Activated B cell treated with CpG ODN at 0.5 μM for 24 hours (primary cell): ENCODE results near the gene UNC50. TPM values are rescaled to one million over a fixed set of nuclear protein-coding genes. Genes with fewer than 3 reads are reported as not detected.
A peak's percentile ranks its signal among the peaks of the same experiment; 100 is the strongest.

Source experiments
- ATAC-seq: fragments of 200-7000 bp; cut with Tn5 transposase; one replicate; pipeline ENCODE4 v1.10.0; 2021; ENCODE audit warnings: low read depth, mild to moderate bottlenecking, moderate library complexity
- CTCF ChIA-PET: fragments of 350-600 bp; sonication (Branson Sonifier 250); formaldehyde crosslinking; loops from one replicate; lab custom pipeline; 2021; ENCODE audit warnings: antibody characterized with exemption; lab: Charles Lee
- POLR2A ChIA-PET: fragments of 350-600 bp; sonication (Branson Sonifier 250); formaldehyde crosslinking; loops from one replicate; lab custom pipeline; 2021; ENCODE audit warnings: antibody characterized with exemption; lab: Charles Lee
- DNase-seq: peaks from one replicate; pipeline ENCODE4 v3.0.0; 2022
- H3K27ac Mint-ChIP-seq: one replicate; pipeline ENCODE4 v1.8.0; 2020; ENCODE audit warnings: mixed read lengths
- H3K27me3 Mint-ChIP-seq: one replicate; pipeline ENCODE4 v1.8.0; 2021; ENCODE audit warnings: mixed read lengths
- H3K36me3 Mint-ChIP-seq: one replicate; pipeline ENCODE4 v1.8.0; 2021; ENCODE audit warnings: low read depth, mixed read lengths
- H3K4me1 Mint-ChIP-seq: one replicate; pipeline ENCODE4 v1.8.0; 2021; ENCODE audit warnings: mixed read lengths
- H3K4me3 Mint-ChIP-seq: one replicate; pipeline ENCODE4 v1.8.0; 2020; ENCODE audit warnings: mild to moderate bottlenecking, mixed read lengths
- H3K9me3 Mint-ChIP-seq: one replicate; pipeline ENCODE4 v1.8.0; 2020; ENCODE audit warnings: mixed read lengths
- intact Hi-C: fragments of 100-400 bp; cut with micrococcal nuclease; formaldehyde crosslinking; loops from one replicate; pipeline ENCODE4 v1.15.1; 2024
- total RNA-seq: library from RNA; stranded (reverse); gene quantifications from 2 replicates; pipeline ENCODE4 v1.2.3, GENCODE V29; 2022
- TF ChIP-seq, protein P1 (sequence below): fragments of 200-600 bp; IDR thresholded peaks from one replicate; pipeline ENCODE4 v1.8.0; 2022; ENCODE audit warnings: antibody characterized with exemption, mild to moderate bottlenecking

UNC50 gene
- total RNA-seq, 1 donor from 2014 or later = 36.3 TPM

DNA sequence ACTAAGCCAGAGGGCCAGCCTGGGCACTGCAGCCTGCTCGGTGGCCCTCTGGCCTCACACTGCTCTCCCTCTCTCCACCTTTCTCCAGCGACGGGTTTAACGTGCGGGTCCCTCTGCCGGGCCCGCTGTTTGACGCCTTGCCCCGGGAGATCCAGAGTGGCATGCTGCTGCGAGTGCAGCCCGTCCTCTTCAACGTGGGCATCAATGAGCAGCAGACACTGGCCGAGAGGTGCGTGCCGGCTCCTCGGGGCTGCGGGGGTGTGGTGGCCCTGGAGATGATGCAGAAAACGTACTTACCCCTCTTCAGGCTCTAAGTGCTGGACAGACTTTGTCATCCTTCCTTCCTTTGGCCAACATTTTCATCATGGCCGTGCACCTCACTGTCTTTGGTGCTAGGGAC, 42.4 kb upstream of the UNC50 start:
- DNase-seq = no peak
- H3K27me3 Mint-ChIP-seq = no peaks in the 10 kb centered on the region
- H3K36me3 Mint-ChIP-seq = peaks cover 59% of the 10 kb centered on the region
- H3K9me3 Mint-ChIP-seq = no peaks in the 10 kb centered on the region
- intact Hi-C loops = no loop called here
- no peaks in the 10 kb centered on the region for H3K4me1 Mint-ChIP-seq
- ATAC-seq = no peak
- no peak overlapping the region for H3K27ac Mint-ChIP-seq
- TF ChIP-seq, protein P1, sequence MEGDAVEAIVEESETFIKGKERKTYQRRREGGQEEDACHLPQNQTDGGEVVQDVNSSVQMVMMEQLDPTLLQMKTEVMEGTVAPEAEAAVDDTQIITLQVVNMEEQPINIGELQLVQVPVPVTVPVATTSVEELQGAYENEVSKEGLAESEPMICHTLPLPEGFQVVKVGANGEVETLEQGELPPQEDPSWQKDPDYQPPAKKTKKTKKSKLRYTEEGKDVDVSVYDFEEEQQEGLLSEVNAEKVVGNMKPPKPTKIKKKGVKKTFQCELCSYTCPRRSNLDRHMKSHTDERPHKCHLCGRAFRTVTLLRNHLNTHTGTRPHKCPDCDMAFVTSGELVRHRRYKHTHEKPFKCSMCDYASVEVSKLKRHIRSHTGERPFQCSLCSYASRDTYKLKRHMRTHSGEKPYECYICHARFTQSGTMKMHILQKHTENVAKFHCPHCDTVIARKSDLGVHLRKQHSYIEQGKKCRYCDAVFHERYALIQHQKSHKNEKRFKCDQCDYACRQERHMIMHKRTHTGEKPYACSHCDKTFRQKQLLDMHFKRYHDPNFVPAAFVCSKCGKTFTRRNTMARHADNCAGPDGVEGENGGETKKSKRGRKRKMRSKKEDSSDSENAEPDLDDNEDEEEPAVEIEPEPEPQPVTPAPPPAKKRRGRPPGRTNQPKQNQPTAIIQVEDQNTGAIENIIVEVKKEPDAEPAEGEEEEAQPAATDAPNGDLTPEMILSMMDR = no peak
- ChIA-PET POLR2A (no interaction called here), CTCF (no interaction called here)
- no peak overlapping the region for H3K4me3 Mint-ChIP-seq

- TF ChIP-seq, protein P1 = no peak
- intact Hi-C loops = no loop called here
- ATAC-seq (no peak), DNase-seq (no peak)
- no peaks in the 10 kb centered on the region for H3K4me1 Mint-ChIP-seq
- H3K36me3 Mint-ChIP-seq = peaks cover 54% of the 10 kb centered on the region
- POLR2A ChIA-PET = no interaction called here
- no peaks in the 10 kb centered on the region for H3K9me3 Mint-ChIP-seq
- H3K27me3 Mint-ChIP-seq = no peaks in the 10 kb centered on the region
- CTCF ChIA-PET = interaction anchor here (1.1 to 1.5 kb wide), 4 partner anchors 8 to 156 kb away, joined by 3 to 9 read pairs (median 4); no protein-coding TSS in a partner anchor
- H3K4me3 Mint-ChIP-seq = no peak overlapping the region
- no peak overlapping the region for H3K27ac Mint-ChIP-seq
These were observed 40.0 kb upstream of the UNC50 start for GRCh38 chr2:98568161-98568956.

- ChIA-PET POLR2A (no interaction called here), CTCF (interaction anchor here (1.1 to 1.5 kb wide), 4 partner anchors 9 to 156 kb away, joined by 3 to 9 read pairs (median 4); no protein-coding TSS in a partner anchor)
- peaks cover 58% of the 10 kb centered on the region for H3K36me3 Mint-ChIP-seq
- TF ChIP-seq, protein P1 = no peak
- peak; percentile 82 for ATAC-seq
- intact Hi-C loops = loop anchor here (1.0 kb wide), 2 partner anchors 80 to 156 kb away; no protein-coding TSS in a partner anchor
- H3K9me3 Mint-ChIP-seq = no peaks in the 10 kb centered on the region
- no peaks in the 10 kb centered on the region for H3K27me3 Mint-ChIP-seq
- H3K4me3 Mint-ChIP-seq = no peak overlapping the region
- no peaks in the 10 kb centered on the region for H3K4me1 Mint-ChIP-seq
- no peak overlapping the region for H3K27ac Mint-ChIP-seq
- DNase-seq = peak; percentile 57
These were observed 39.1 kb upstream of the UNC50 start for GRCh38 chr2:98569197-98569793.

GRCh38 chr2:98569915-98570314, 38.5 kb upstream of the UNC50 start:
- CTCF ChIA-PET = no interaction called here
- no peaks in the 10 kb centered on the region for H3K27me3 Mint-ChIP-seq
- peaks cover 58% of the 10 kb centered on the region for H3K36me3 Mint-ChIP-seq
- H3K27ac Mint-ChIP-seq = no peak overlapping the region
- POLR2A ChIA-PET = no interaction called here
- H3K4me3 Mint-ChIP-seq = no peak overlapping the region
- intact Hi-C loops = loop anchor here (1.0 kb wide), 2 partner anchors 79 to 157 kb away; no protein-coding TSS in a partner anchor
- TF ChIP-seq, protein P1 = no peak
- H3K9me3 Mint-ChIP-seq = no peaks in the 10 kb centered on the region
- no peaks in the 10 kb centered on the region for H3K4me1 Mint-ChIP-seq
- no peak for DNase-seq
- no peak for ATAC-seq

GRCh38 chr2:98570356-98570755, 38.0 kb upstream of the UNC50 start:
- ChIA-PET POLR2A (no interaction called here), CTCF (no interaction called here)
- ATAC-seq = no peak
- H3K4me3 Mint-ChIP-seq = no peak overlapping the region
- peaks cover 55% of the 10 kb centered on the region for H3K36me3 Mint-ChIP-seq
- no peaks in the 10 kb centered on the region for H3K9me3 Mint-ChIP-seq
- H3K27ac Mint-ChIP-seq = no peak overlapping the region
- H3K4me1 Mint-ChIP-seq = no peaks in the 10 kb centered on the region
- intact Hi-C loops = no loop called here
- no peaks in the 10 kb centered on the region for H3K27me3 Mint-ChIP-seq
- TF ChIP-seq, protein P1 = no peak
- no peak for DNase-seq
